Measurements from ENCODE around the gene SOX30.

- TF ChIP-seq POLR2A (IDR thresholded peaks at IDR 0.05; ENCODE audit: low read length) (no peak), CTCF (IDR thresholded peaks at IDR 0.05) (no peak), MAZ (IDR thresholded peaks at IDR 0.05; ENCODE audit: borderline replicate concordance, low read depth, low read length) (no peak), USF2 (IDR thresholded peaks at IDR 0.05) (no peak), PBX3 (IDR thresholded peaks at IDR 0.05) (no peak), EP300 (IDR thresholded peaks at IDR 0.05) (no peak), RFX5 (IDR thresholded peaks at IDR 0.05) (no peak), KDM1A (IDR thresholded peaks at IDR 0.05; ENCODE audit: low read depth) (no peak), JUNB (IDR thresholded peaks at IDR 0.05) (no peak), HOXA7 (CRISPR knock-in tag; IDR thresholded peaks at IDR 0.05) (no peak), MAX (IDR thresholded peaks at IDR 0.05) (no peak), REST (IDR thresholded peaks at IDR 0.05) (no peak), HMGXB4 (CRISPR knock-in tag; IDR thresholded peaks at IDR 0.05; ENCODE audit: borderline replicate concordance) (no peak), MAFK (IDR thresholded peaks at IDR 0.05; ENCODE audit: partially characterized antibody) (no peak)
Measured at GRCh38 chr5:157610990-157611389, 41.2 kb downstream of the SOX30 start.

All from A549 (cell line).